ENCODE measurements around the gene CERS1.

CERS1 gene

GRCh38 chr19:18851673-18852325 lies 44.2 kb downstream of the CERS1 start:
- TF ChIP-seq CTCF (IDR thresholded peaks at IDR 0.05; ENCODE audit: low read length) = no peak
- TF ChIP-seq EZH2 (IDR thresholded peaks at IDR 0.05; ENCODE audit: borderline replicate concordance, low read length) = no peak
- peaks cover 21% of the 10 kb centered on the region for H3K4me1 ChIP-seq (ENCODE audit: insufficient read depth, low read length, severe bottlenecking)
- H3F3A ChIP-seq (ENCODE audit: insufficient read depth, low read length) = no peaks in the 10 kb centered on the region
- H2AFZ ChIP-seq (ENCODE audit: low read length) = no peak overlapping the region
- no peaks in the 10 kb centered on the region for H3K9me2 ChIP-seq (ENCODE audit: low read depth, low read length)
- no peaks in the 10 kb centered on the region for H3K9me3 ChIP-seq (ENCODE audit: low read length)
- H3K27me3 ChIP-seq (ENCODE audit: insufficient read depth, low read length) = no peaks in the 10 kb centered on the region
- H3K4me2 ChIP-seq (ENCODE audit: low read length) = no peak overlapping the region
- H3K27ac ChIP-seq (ENCODE audit: low read depth, low read length, poor library complexity, severe bottlenecking) = no peak overlapping the region
- peaks cover 94% of the 10 kb centered on the region for H3K36me3 ChIP-seq (ENCODE audit: insufficient read depth, low read length)
- no peaks in the 10 kb centered on the region for H4K20me1 ChIP-seq (ENCODE audit: insufficient read depth, low read length)
- H3K79me2 ChIP-seq (ENCODE audit: insufficient read depth, low read length) = 0 out of 2 replicates have a peak, but pooled peaks cover 9% of the 10 kb centered on the region
- H3K4me3 ChIP-seq (ENCODE audit: low read depth, low read length, poor library complexity, severe bottlenecking) = no peak overlapping the region
- no peak overlapping the region for H3K9ac ChIP-seq (ENCODE audit: low read length)

GRCh38 chr19:18850471-18851375 lies 45.2 kb downstream of the CERS1 start:
- Histone ChIP-seq H3K9ac (ENCODE audit: low read length) (no peak overlapping the region), H3F3A (ENCODE audit: insufficient read depth, low read length) (no peaks in the 10 kb centered on the region), H3K9me3 (ENCODE audit: low read length) (no peaks in the 10 kb centered on the region), H3K4me2 (ENCODE audit: low read length) (no peak overlapping the region), H3K79me2 (ENCODE audit: insufficient read depth, low read length) (0 out of 2 replicates have a peak, but pooled peaks cover 9% of the 10 kb centered on the region), H4K20me1 (ENCODE audit: insufficient read depth, low read length) (no peaks in the 10 kb centered on the region), H3K27me3 (ENCODE audit: insufficient read depth, low read length) (no peaks in the 10 kb centered on the region), H3K4me1 (ENCODE audit: insufficient read depth, low read length, severe bottlenecking) (peaks cover 30% of the 10 kb centered on the region), H3K36me3 (ENCODE audit: insufficient read depth, low read length) (peaks cover 91% of the 10 kb centered on the region), H3K4me3 (ENCODE audit: low read depth, low read length, poor library complexity, severe bottlenecking) (no peak overlapping the region), H2AFZ (ENCODE audit: low read length) (no peak overlapping the region), H3K27ac (ENCODE audit: low read depth, low read length, poor library complexity, severe bottlenecking) (no peak overlapping the region), H3K9me2 (ENCODE audit: low read depth, low read length) (no peaks in the 10 kb centered on the region)
- TF ChIP-seq CTCF (IDR thresholded peaks at IDR 0.05; ENCODE audit: low read length) (no peak), EZH2 (IDR thresholded peaks at IDR 0.05; ENCODE audit: borderline replicate concordance, low read length) (no peak)

- Histone ChIP-seq H3K9me2 (ENCODE audit: low read depth, low read length) (no peaks in the 10 kb centered on the region), H3K9me3 (ENCODE audit: low read length) (no peaks in the 10 kb centered on the region), H3K4me2 (ENCODE audit: low read length) (no peak overlapping the region), H3K4me3 (ENCODE audit: low read depth, low read length, poor library complexity, severe bottlenecking) (no peak overlapping the region), H2AFZ (ENCODE audit: low read length) (no peak overlapping the region), H3K27me3 (ENCODE audit: insufficient read depth, low read length) (no peaks in the 10 kb centered on the region), H3K36me3 (ENCODE audit: insufficient read depth, low read length) (peaks cover 90% of the 10 kb centered on the region), H4K20me1 (ENCODE audit: insufficient read depth, low read length) (no peaks in the 10 kb centered on the region), H3F3A (ENCODE audit: insufficient read depth, low read length) (no peaks in the 10 kb centered on the region), H3K9ac (ENCODE audit: low read length) (no peak overlapping the region), H3K27ac (ENCODE audit: low read depth, low read length, poor library complexity, severe bottlenecking) (no peak overlapping the region), H3K4me1 (ENCODE audit: insufficient read depth, low read length, severe bottlenecking) (peaks cover 38% of the 10 kb centered on the region), H3K79me2 (ENCODE audit: insufficient read depth, low read length) (peaks cover 17% of the 10 kb centered on the region; the same call in 1 of the 2 replicates)
- TF ChIP-seq CTCF (IDR thresholded peaks at IDR 0.05; ENCODE audit: low read length) = no peak
Measured at GRCh38 chr19:18849838-18850400, 46.0 kb downstream of the CERS1 start.

Data from OCI-LY1 (cell line).